Measurements from ENCODE around the gene UBA5. TPM values are rescaled to one million over a fixed set of nuclear protein-coding genes. Genes with fewer than 3 reads are reported as not detected.
A peak's percentile ranks its signal among the peaks of the same experiment; 100 is the strongest.

Gene UBA5
- total and polyA plus RNA-seq, 2 of the 13 experiments (the other 11 are each of a cell fraction or from before 2014, with no cell fraction given), result 30.2 to 46.8 TPM

- TF ChIP-seq RFXAP (CRISPR knock-in tag; IDR thresholded peaks at IDR 0.05; ENCODE audit: borderline replicate concordance) (peak; percentile 70; the same call in 1 of the 2 replicates), FOXO4 (CRISPR knock-in tag; conservative IDR thresholded peaks at IDR 0.05) (0 out of 2 replicates have a peak, but pooled peaks have one; percentile 14), ZNF800 (CRISPR knock-in tag; IDR thresholded peaks at IDR 0.05) (0 out of 2 replicates have a peak, but pooled peaks have one; percentile 3), KLF6 (CRISPR knock-in tag; IDR thresholded peaks at IDR 0.05) (no peak), POLR2A (IDR thresholded peaks at IDR 0.05; ENCODE audit: insufficient read depth in 1 of 2, low read depth in 2 of 2, low read length in 2 of 2) (peak; percentile 72 to 84), SIN3B (IDR thresholded peaks at IDR 0.05; ENCODE audit: low read length) (no peak)
Measured at GRCh38 chr3:132659365-132660051, 621 bp upstream of the UBA5 start, which contains the start of gene ACAD11 (continued).

- BruUV-seq (replicated peaks), result no TSS peak
Measured at GRCh38 chr3:132660811-132661070, 612 bp downstream of the UBA5 start.

More at GRCh38 chr3:132660811-132661070, 612 bp downstream of the UBA5 start:
- DNase-seq (ENCODE audit: low spot score) (no peak), FAIRE-seq (no peak), ATAC-seq (no peak; the same call in 2 of the 3 replicates)
- Histone ChIP-seq H3K4me2 (ENCODE audit: low read depth, low read length) (peak overlapping the region; percentile 79), H2AFZ (ENCODE audit: low read length) (peak overlapping the region; percentile 65), H3K36me3 (replicated peaks in 1 of 2; ENCODE audit: control insufficient read depth in 1 of 2, insufficient read depth in 2 of 2, low read length in 2 of 2) (no peaks in the 10 kb centered on the region; a peak in 1 of 5 replicates), H3K9me3 (ENCODE audit: low read length) (no peaks in the 10 kb centered on the region), H3K27me3 (ENCODE audit: control insufficient read depth in 1 of 2, insufficient read depth in 2 of 2, low read length in 2 of 2) (no peaks in the 10 kb centered on the region), H3K9ac (ENCODE audit: insufficient read depth, low read depth, low read length) (peak overlapping the region; percentile 96), H3K27ac (ENCODE audit: extremely low read length, insufficient read depth, low read length) (peak overlapping the region; percentile 88), H3K4me1 (ENCODE audit: insufficient read depth, low read length) (peaks cover 61% of the 10 kb centered on the region), H3K79me2 (ENCODE audit: insufficient read depth, low read length) (peaks cover 58% of the 10 kb centered on the region), H3K4me3 (replicated peaks in 1 of 3; ENCODE audit: insufficient read depth in 1 of 3, low read depth in 2 of 3, low read length in 3 of 3) (peak overlapping the region; percentile 89 to 100 (median 96)), H4K20me1 (ENCODE audit: insufficient read depth, low read length) (peaks cover 8% of the 10 kb centered on the region; the same call in 1 of the 2 replicates)
- in situ Hi-C loops (cut with HindIII; ENCODE audit: extremely low pct_ligation_motif_present, low pct_unique_long_range_greater_than_20kb), result no loop called here
- intact Hi-C loops (cut with micrococcal nuclease; ENCODE audit: unreplicated experiment), result no loop called here
- TF ChIP-seq ZNF446 (CRISPR knock-in tag; IDR thresholded peaks at IDR 0.05), result no peak
- no peak for TF ChIP-seq ZKSCAN1 (IDR thresholded peaks at IDR 0.05; ENCODE audit: low read length)
- ChIA-PET CTCF (ENCODE audit: low intra/inter-chr PET ratio, low total read pairs) (no interaction called here), POLR2A (interaction anchor here (1.2 to 2.4 kb wide), 5 partner anchors 9 to 61 kb away, joined by 3 to 6 read pairs (median 5); no protein-coding TSS in a partner anchor)
- WGBS (ENCODE audit: low lambda C conversion rate), result 0% methylated on average over 5 of the region's 5 CpGs

Data from HepG2 (cell line).